CD14-positive monocyte (primary cell): ENCODE results near the gene CHRNA1. TPM values are rescaled to one million over a fixed set of nuclear protein-coding genes. Genes with fewer than 3 reads are reported as not detected.

ENCODE experiments used
- DNase-seq, 3 donors: peaks; one replicate each; pipeline ENCODE4 v3.0.0-alpha.2; 2011 to 2022
- H2AFZ ChIP-seq: 2 replicates; pipeline ENCODE4 v1.6.0; 2012; ENCODE audit warnings: mild to moderate bottlenecking, low read depth, low read length, inconsistent platforms; ENCODE audit not compliant: insufficient read depth, poor library complexity, severe bottlenecking
- H3K27ac ChIP-seq, 2 donors: 1 replicate in 1 of 2; 2 replicates in 1 of 2; pipeline ENCODE4 v1.5.1; 2012 to 2013; ENCODE audit warnings: low read length in 2 of 2, control low read depth in 1 of 2, inconsistent platforms in 1 of 2, low read depth in 1 of 2, mild to moderate bottlenecking in 1 of 2
- H3K27me3 ChIP-seq, 2 donors: one replicate each; pipeline versions ENCODE4 v1.6.0 to v1.6.1; 2011 to 2013; ENCODE audit warnings: low read length in 2 of 2; ENCODE audit not compliant: control insufficient read depth in 2 of 2, insufficient read depth in 2 of 2
- H3K36me3 ChIP-seq, 2 donors: replicated peaks in 1 of 2; 1 replicate in 1 of 2; 2 replicates in 1 of 2; pipeline versions ENCODE4 v1.5.1 to v1.6.1; 2012 to 2013; ENCODE audit warnings: low read length in 2 of 2, control low read depth in 1 of 2, inconsistent platforms in 1 of 2, mild to moderate bottlenecking in 1 of 2; ENCODE audit not compliant: insufficient read depth in 2 of 2, control insufficient read depth in 1 of 2
- H3K4me1 ChIP-seq, 2 donors: 1 replicate in 1 of 2; 2 replicates in 1 of 2; pipeline versions ENCODE4 v1.5.1 to v1.6.1; 2012 to 2013; ENCODE audit warnings: low read length in 2 of 2, control low read depth in 1 of 2, inconsistent platforms in 1 of 2, mild to moderate bottlenecking in 1 of 2, moderate library complexity in 1 of 2; ENCODE audit not compliant: insufficient read depth in 2 of 2, control insufficient read depth in 1 of 2
- H3K4me2 ChIP-seq: replicated peaks from 2 replicates; pipeline ENCODE3; 2012; ENCODE audit warnings: low read length, moderate library complexity, mild to moderate bottlenecking; ENCODE audit not compliant: poor library complexity, severe bottlenecking; ENCODE audit errors: extremely low read depth
- H3K4me3 ChIP-seq, 3 experiments: fragments of 200-600 bp in 1 of 3; sonication (generic) in 1 of 3; replicated peaks in 1 of 3; 1 replicate in 2 of 3; 2 replicates in 1 of 3; pipeline ENCODE4 v1.5.1; 2011 to 2013; ENCODE audit warnings: low read length in 3 of 3, mild to moderate bottlenecking in 3 of 3, control low read depth in 2 of 3, low read depth in 2 of 3, inconsistent platforms in 1 of 3, moderate library complexity in 1 of 3
- H3K79me2 ChIP-seq: 2 replicates; pipeline ENCODE4 v1.6.0; 2012; ENCODE audit warnings: mild to moderate bottlenecking, control low read depth, inconsistent platforms, low read length, moderate library complexity; ENCODE audit not compliant: insufficient read depth
- H3K9ac ChIP-seq: 2 replicates; pipeline ENCODE4 v1.6.0; 2017; ENCODE audit warnings: low read length, mild to moderate bottlenecking; ENCODE audit not compliant: insufficient read depth, poor library complexity, severe bottlenecking
- H3K9me3 ChIP-seq, 2 donors: replicated peaks in 1 of 2; 1 replicate in 1 of 2; 2 replicates in 1 of 2; pipeline versions ENCODE4 v1.5.1 to v1.6.1; 2012 to 2013; ENCODE audit warnings: low read length in 2 of 2, control low read depth in 1 of 2; ENCODE audit not compliant: control insufficient read depth in 1 of 2, insufficient read depth in 1 of 2
- H4K20me1 ChIP-seq: 2 replicates; pipeline ENCODE4 v1.6.0; 2012; ENCODE audit warnings: mild to moderate bottlenecking, low read length, control low read depth, moderate library complexity; ENCODE audit not compliant: insufficient read depth
- H3K27ac Mint-ChIP-seq, 7 donors: one replicate each; pipeline ENCODE4 v1.8.0; 2020; ENCODE audit warnings: mild to moderate bottlenecking in 7 of 7, mixed read lengths in 7 of 7, moderate library complexity in 6 of 7, inconsistent platforms in 2 of 7
- H3K27me3 Mint-ChIP-seq, 3 donors: one replicate each; pipeline ENCODE4 v1.8.0; 2021 to 2022; ENCODE audit warnings: low read depth in 3 of 3, mild to moderate bottlenecking in 3 of 3, mixed read lengths in 3 of 3, moderate library complexity in 3 of 3, inconsistent platforms in 1 of 3
- H3K36me3 Mint-ChIP-seq, 2 donors: one replicate each; pipeline ENCODE4 v1.8.0; 2020; ENCODE audit warnings: mixed read lengths in 2 of 2, inconsistent platforms in 1 of 2, mild to moderate bottlenecking in 1 of 2
- H3K4me1 Mint-ChIP-seq: one replicate; pipeline ENCODE4 v1.8.0; 2020; ENCODE audit warnings: mild to moderate bottlenecking, mixed read lengths
- H3K4me3 Mint-ChIP-seq, 2 donors: one replicate each; pipeline ENCODE4 v1.8.0; 2020; ENCODE audit warnings: mild to moderate bottlenecking in 2 of 2, mixed read lengths in 2 of 2, moderate library complexity in 1 of 2
- H3K9me3 Mint-ChIP-seq, 7 donors: one replicate each; pipeline ENCODE4 v1.8.0; 2020 to 2022; ENCODE audit warnings: mixed read lengths in 7 of 7, mild to moderate bottlenecking in 6 of 7, moderate library complexity in 6 of 7, inconsistent platforms in 2 of 7
- CTCF ChIP-seq: fragments of 200-600 bp; IDR thresholded peaks from one replicate; pipeline ENCODE4 v1.8.0; 2022; ENCODE audit warnings: antibody characterized with exemption, mild to moderate bottlenecking
- WGBS: methylation state at CpG from one replicate; pipeline ENCODE4 v1.1.5; 2013; ENCODE audit warnings: missing lambda C conversion rate; ENCODE audit not compliant: insufficient coverage; 5-methylcytosine and 5-hydroxymethylcytosine counted together
- intact Hi-C, 2 donors: fragments of 100-400 bp; cut with micrococcal nuclease; formaldehyde crosslinking; loops; one replicate each; pipeline versions ENCODE4 v1.15.0 to v1.15.1; 2023
- polyA plus RNA-seq, 3 donors: library from polyadenylated mRNA; depleted of rRNA in 1 of 3; unstranded in 2 of 3; stranded (reverse) in 1 of 3; fragments of 300-500 nt in 2 of 3; fragments of >200 nt in 1 of 3; fragmentation: Illumina TruSeq in 2 of 3; gene quantifications; 1 replicate in 2 of 3; 2 replicates in 1 of 3; pipeline ENCODE4 v1.2.3, GENCODE V29; 2012 to 2021

CHRNA1 gene
- polyA plus RNA-seq, 3 donors, result not detected

GRCh38 chr2:174796319-174796771, 32.1 kb upstream of the CHRNA1 start:
- Histone ChIP-seq H3K4me1 (no peaks in the 10 kb centered on the region), H3K9ac (no peak overlapping the region), H3K4me3 (no peak overlapping the region), H3K27ac (no peak overlapping the region), H2AFZ (no peak overlapping the region), H3K79me2 (no peaks in the 10 kb centered on the region), H3K4me2 (no peak overlapping the region), H3K36me3 (no peaks in the 10 kb centered on the region), H4K20me1 (no peaks in the 10 kb centered on the region), H3K27me3 (peaks cover 0 to 2% of the 10 kb centered on the region in 2 donors), H3K9me3 (no peaks in the 10 kb centered on the region)
- no peak for DNase-seq
- peaks cover 8% of the 10 kb centered on the region for H3K4me1 Mint-ChIP-seq
- peaks cover 0 to 3% (median 0%) of the 10 kb centered on the region in 7 donors for H3K9me3 Mint-ChIP-seq
- peaks cover 1 to 10% (median 9%) of the 10 kb centered on the region in 3 donors for H3K27me3 Mint-ChIP-seq
- no peak overlapping the region for H3K4me3 Mint-ChIP-seq
- no peak for TF ChIP-seq CTCF
- intact Hi-C loops, result no loop called here
- H3K27ac Mint-ChIP-seq, result no peak overlapping the region
- H3K36me3 Mint-ChIP-seq, result no peaks in the 10 kb centered on the region

DNA sequence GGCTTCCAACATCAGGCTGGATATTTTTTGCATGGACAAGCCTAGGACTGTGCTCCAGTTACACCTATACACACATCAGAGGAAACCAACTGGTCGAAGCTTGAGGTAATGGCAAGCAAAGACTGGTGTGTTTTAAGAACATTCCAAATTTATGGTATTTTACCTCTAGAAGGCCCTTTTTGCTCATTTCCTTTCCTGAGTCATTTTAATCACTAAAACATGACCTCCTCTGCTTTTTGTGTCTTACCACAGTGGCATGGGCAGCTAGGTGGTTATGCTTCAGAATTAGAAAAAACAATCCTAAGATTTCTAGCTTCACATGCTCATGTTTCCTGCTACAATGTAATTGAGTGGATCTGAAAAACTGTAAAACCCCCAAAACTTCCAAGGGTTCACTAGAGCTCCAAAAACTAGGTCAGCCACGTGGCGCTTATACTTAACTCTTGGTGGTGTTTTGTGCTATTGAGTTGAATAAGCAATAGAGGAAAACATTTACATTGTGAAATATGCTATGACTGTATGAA, 30.6 kb upstream of the CHRNA1 start:
- intact Hi-C loops, result no loop called here
- Mint-ChIP-seq H3K4me3 (no peak overlapping the region), H3K27ac (no peak overlapping the region), H3K27me3 (peaks cover 1 to 13% (median 10%) of the 10 kb centered on the region in 3 donors), H3K36me3 (no peaks in the 10 kb centered on the region), H3K9me3 (peaks cover 0 to 3% (median 0%) of the 10 kb centered on the region in 7 donors), H3K4me1 (peaks cover 8% of the 10 kb centered on the region)
- Histone ChIP-seq H3K4me3 (no peak overlapping the region), H3K4me2 (no peak overlapping the region), H3K9me3 (no peaks in the 10 kb centered on the region), H3K27ac (no peak overlapping the region), H3K36me3 (no peaks in the 10 kb centered on the region), H3K9ac (no peak overlapping the region), H2AFZ (no peak overlapping the region), H3K79me2 (no peaks in the 10 kb centered on the region), H4K20me1 (no peaks in the 10 kb centered on the region), H3K4me1 (no peaks in the 10 kb centered on the region), H3K27me3 (peaks cover 0 to 2% of the 10 kb centered on the region in 2 donors)
- no peak for TF ChIP-seq CTCF
- no CpG with 5 or more reads among the region's 3 CpGs for WGBS
- DNase-seq, result no peak
